Osteoblast (primary cell): ENCODE results near the gene RER1. TPM values are rescaled to one million over a fixed set of nuclear protein-coding genes. Genes with fewer than 3 reads are reported as not detected.
"Not testable (repeated sequence)": the region's sequence is repeated elsewhere in the genome, so short reads cannot be mapped to it uniquely, and the experiment has no call there.

Experiments used
- DNase-seq: peaks from one replicate; pipeline ENCODE4 v3.0.0; 2011; ENCODE audit warnings: low spot score, mixed read lengths; ENCODE audit not compliant: insufficient read length; ENCODE audit errors: missing footprints
- H2AFZ ChIP-seq: 2 replicates; pipeline ENCODE4 v1.6.0; 2011; ENCODE audit warnings: mild to moderate bottlenecking, low read length
- H3K27ac ChIP-seq: 2 replicates; pipeline ENCODE4 v1.5.1; 2011; ENCODE audit warnings: mild to moderate bottlenecking, low read depth, low read length, moderate library complexity
- H3K27me3 ChIP-seq: 2 replicates; pipeline ENCODE4 v1.6.0; 2012; ENCODE audit warnings: mild to moderate bottlenecking, control low read depth, inconsistent platforms, low read length, moderate library complexity; ENCODE audit not compliant: insufficient read depth
- H3K36me3 ChIP-seq: 2 replicates; pipeline ENCODE4 v1.5.1; 2011; ENCODE audit warnings: mild to moderate bottlenecking, low read length, control low read depth, moderate library complexity; ENCODE audit not compliant: insufficient read depth
- H3K4me1 ChIP-seq: 2 replicates; pipeline ENCODE4 v1.5.1; 2011; ENCODE audit warnings: mild to moderate bottlenecking, low read length, control low read depth, moderate library complexity; ENCODE audit not compliant: insufficient read depth
- H3K4me2 ChIP-seq: 2 replicates; pipeline ENCODE4 v1.6.0; 2011; ENCODE audit warnings: mild to moderate bottlenecking, low read length; ENCODE audit not compliant: insufficient read depth
- H3K4me3 ChIP-seq: fragments of 200-600 bp; sonication (generic); 3 replicates; pipeline ENCODE4 v1.5.1; 2012; ENCODE audit warnings: mild to moderate bottlenecking, low read length, inconsistent platforms; ENCODE audit not compliant: insufficient read depth
- H3K79me2 ChIP-seq: 2 replicates; pipeline ENCODE4 v1.6.0; 2012; ENCODE audit warnings: mild to moderate bottlenecking, low read length, control low read depth, inconsistent platforms; ENCODE audit not compliant: insufficient read depth
- H3K9me3 ChIP-seq: 2 replicates; pipeline ENCODE4 v1.5.1; 2011; ENCODE audit warnings: low read depth, low read length, control low read depth
- H4K20me1 ChIP-seq: 2 replicates; pipeline ENCODE4 v1.6.0; 2012; ENCODE audit warnings: mild to moderate bottlenecking, low read length, control low read depth; ENCODE audit not compliant: insufficient read depth
- CTCF ChIP-seq: IDR thresholded peaks from 2 replicates; pipeline ENCODE4 v1.5.1; 2011; ENCODE audit warnings: mild to moderate bottlenecking, low read depth, low read length, moderate library complexity; ENCODE audit errors: extremely low read depth
- total RNA-seq: library from RNA; depleted of rRNA; stranded (reverse); fragments of >200 nt; gene quantifications from 2 replicates; pipeline ENCODE4 v1.2.3, GENCODE V29; 2012

RER1 gene
- total RNA-seq, 1 donor = 95.2 TPM

- no peak overlapping the region for H3K4me3 ChIP-seq
- peaks cover 29% of the 10 kb centered on the region for H3K27me3 ChIP-seq
- H4K20me1 ChIP-seq = no peaks in the 10 kb centered on the region
- H3K4me1 ChIP-seq = no peaks in the 10 kb centered on the region
- no peaks in the 10 kb centered on the region for H3K79me2 ChIP-seq
- H3K36me3 ChIP-seq = no peaks in the 10 kb centered on the region
- no peak overlapping the region for H3K4me2 ChIP-seq
- no peak overlapping the region for H2AFZ ChIP-seq
- TF ChIP-seq CTCF = no peak
- H3K9me3 ChIP-seq = no peaks in the 10 kb centered on the region
- H3K27ac ChIP-seq = no peak overlapping the region
- DNase-seq = no peak
Observed at GRCh38 chr1:2438038-2438437, 46.4 kb downstream of the RER1 start.

GRCh38 chr1:2438641-2439040 lies 47.0 kb downstream of the RER1 start:
- Histone ChIP-seq H3K36me3 (no peaks in the 10 kb centered on the region), H2AFZ (no peak overlapping the region), H3K4me1 (no peaks in the 10 kb centered on the region), H3K4me3 (no peak overlapping the region), H3K79me2 (no peaks in the 10 kb centered on the region), H3K9me3 (no peaks in the 10 kb centered on the region), H3K27me3 (peaks cover 26% of the 10 kb centered on the region), H3K4me2 (no peak overlapping the region), H4K20me1 (no peaks in the 10 kb centered on the region), H3K27ac (no peak overlapping the region)
- no peak for DNase-seq
- TF ChIP-seq CTCF = no peak

GRCh38 chr1:2439369-2439768 lies 47.7 kb downstream of the RER1 start:
- no peak overlapping the region for H3K4me2 ChIP-seq
- no peak for DNase-seq
- no peak for TF ChIP-seq CTCF
- H3K36me3 ChIP-seq = no peaks in the 10 kb centered on the region
- H3K27me3 ChIP-seq = peaks cover 25% of the 10 kb centered on the region
- H3K4me1 ChIP-seq = no peaks in the 10 kb centered on the region
- H3K27ac ChIP-seq = no peak overlapping the region
- H3K79me2 ChIP-seq = no peaks in the 10 kb centered on the region
- H4K20me1 ChIP-seq = no peaks in the 10 kb centered on the region
- no peak overlapping the region for H3K4me3 ChIP-seq
- H3K9me3 ChIP-seq = no peaks in the 10 kb centered on the region
- H2AFZ ChIP-seq = no peak overlapping the region

- not testable (repeated sequence) for H3K9me3 ChIP-seq, H4K20me1 ChIP-seq, H2AFZ ChIP-seq, H3K36me3 ChIP-seq, H3K27ac ChIP-seq, H3K4me3 ChIP-seq, H3K4me2 ChIP-seq, DNase-seq, H3K4me1 ChIP-seq, H3K79me2 ChIP-seq
- H3K27me3 ChIP-seq = peaks cover 31% of the 10 kb centered on the region
Observed at GRCh38 chr1:2440346-2440745, 48.7 kb downstream of the RER1 start.

GRCh38 chr1:2441746-2442145 lies 50.1 kb downstream of the RER1 start:
- H3K9me3 ChIP-seq = no peaks in the 10 kb centered on the region
- no peaks in the 10 kb centered on the region for H3K4me1 ChIP-seq
- no peaks in the 10 kb centered on the region for H3K79me2 ChIP-seq
- TF ChIP-seq CTCF = no peak
- H3K27ac ChIP-seq = no peak overlapping the region
- H3K4me2 ChIP-seq = no peak overlapping the region
- no peaks in the 10 kb centered on the region for H3K36me3 ChIP-seq
- DNase-seq = no peak
- no peak overlapping the region for H3K4me3 ChIP-seq
- H3K27me3 ChIP-seq = peaks cover 31% of the 10 kb centered on the region
- no peaks in the 10 kb centered on the region for H4K20me1 ChIP-seq
- no peak overlapping the region for H2AFZ ChIP-seq
